HG03103 (cell line): ENCODE data around the gene WARS2.

Source experiments
- ATAC-seq: cut with Tn5 transposase; IDR thresholded peaks from one replicate; pipeline ENCODE4 v1.9.1; 2021; ENCODE audit warnings: low read depth; ENCODE audit not compliant: unreplicated experiment

WARS2 gene

DNA sequence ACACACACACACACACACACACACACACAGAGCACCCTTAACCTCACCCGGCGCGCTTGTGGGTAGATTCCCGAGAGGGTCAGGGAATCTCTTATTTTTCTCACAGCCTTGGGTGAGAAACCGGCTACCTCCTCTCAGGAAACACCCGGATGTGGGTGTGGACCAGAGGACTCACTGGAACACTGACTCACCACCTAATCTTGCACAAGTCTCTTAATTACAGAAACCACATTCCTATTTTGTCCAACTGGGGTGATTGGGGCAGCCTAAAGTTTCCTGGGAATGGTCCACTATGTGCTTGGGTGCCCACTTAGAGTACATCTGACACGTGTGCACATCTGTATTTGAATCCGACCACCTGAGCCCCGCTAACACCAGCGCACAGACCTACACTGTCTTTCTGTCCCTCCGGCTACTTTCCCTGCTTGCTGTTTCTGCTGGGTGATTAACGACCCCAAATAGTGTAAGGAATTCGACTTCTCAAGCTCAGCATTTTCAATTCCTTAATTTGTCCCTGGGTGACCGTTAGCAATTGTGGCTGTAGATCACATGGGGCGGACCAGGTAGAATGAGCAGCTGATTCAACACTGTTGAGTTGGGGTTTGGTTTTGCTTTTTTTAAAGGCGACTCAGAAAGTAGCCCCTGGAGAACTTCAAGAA lies 138.3 kb downstream of the WARS2 start:
- ATAC-seq = no peak

GRCh38 chr1:119001181-119002027 lies 139.0 kb downstream of the WARS2 start:
- no peak for ATAC-seq

GRCh38 chr1:119000371-119001180 lies 139.9 kb downstream of the WARS2 start:
- ATAC-seq = no peak

DNA sequence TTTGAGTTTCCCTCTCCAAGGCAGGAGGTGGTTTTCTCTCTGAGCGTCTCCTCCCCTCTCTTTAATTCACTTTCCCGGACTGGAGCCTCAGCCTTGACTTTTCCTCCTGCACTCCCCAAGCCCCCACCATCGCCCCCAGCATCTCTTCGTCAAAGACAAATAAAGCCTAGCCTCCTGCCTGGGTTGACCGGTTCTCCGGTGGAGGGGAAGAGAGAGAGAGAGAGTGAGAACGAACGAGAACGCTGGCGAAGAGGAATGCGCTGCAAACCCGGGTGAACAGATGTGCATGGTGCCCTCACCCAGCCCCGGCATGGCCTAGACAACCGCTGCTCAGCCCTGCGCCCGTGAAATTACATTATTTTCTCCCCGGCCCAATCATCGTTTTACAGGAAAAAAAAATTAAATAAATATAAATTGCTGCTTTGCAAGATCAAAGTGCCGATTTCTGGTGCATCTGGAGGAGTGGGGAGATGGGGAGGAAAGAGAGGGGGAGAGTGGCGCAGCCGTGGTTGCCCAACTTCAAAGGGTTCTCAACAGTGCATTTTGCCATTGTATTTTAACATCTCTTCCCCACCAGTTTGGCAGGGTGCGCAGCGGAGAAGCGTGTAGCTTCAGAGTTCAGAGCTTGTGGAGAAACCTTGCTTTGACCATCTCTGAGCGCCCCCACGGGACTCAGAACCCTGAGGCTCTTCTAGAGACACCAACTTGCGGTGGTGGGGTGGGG lies 140.9 kb downstream of the WARS2 start:
- ATAC-seq = no peak

DNA sequence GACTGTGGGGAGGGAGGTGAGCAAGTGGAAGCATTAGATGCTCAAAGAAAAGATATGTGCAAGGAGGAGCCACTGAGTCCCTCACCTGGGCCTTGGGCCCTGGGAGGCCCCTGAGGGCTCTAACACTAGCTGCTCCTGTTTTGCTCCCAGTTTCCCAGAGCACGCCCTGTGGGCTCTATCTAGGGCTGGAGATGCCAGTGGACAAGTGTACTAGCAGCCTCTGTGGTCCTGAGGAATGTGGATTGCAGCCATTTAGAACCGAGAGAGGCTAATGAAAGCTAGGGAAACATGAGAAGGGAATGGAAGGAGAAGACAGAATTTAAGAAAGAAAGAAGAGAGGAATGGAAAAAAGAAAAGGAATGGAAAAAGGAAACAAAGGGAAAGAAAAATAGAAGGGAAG lies 142.3 kb downstream of the WARS2 start:
- ATAC-seq = no peak

DNA sequence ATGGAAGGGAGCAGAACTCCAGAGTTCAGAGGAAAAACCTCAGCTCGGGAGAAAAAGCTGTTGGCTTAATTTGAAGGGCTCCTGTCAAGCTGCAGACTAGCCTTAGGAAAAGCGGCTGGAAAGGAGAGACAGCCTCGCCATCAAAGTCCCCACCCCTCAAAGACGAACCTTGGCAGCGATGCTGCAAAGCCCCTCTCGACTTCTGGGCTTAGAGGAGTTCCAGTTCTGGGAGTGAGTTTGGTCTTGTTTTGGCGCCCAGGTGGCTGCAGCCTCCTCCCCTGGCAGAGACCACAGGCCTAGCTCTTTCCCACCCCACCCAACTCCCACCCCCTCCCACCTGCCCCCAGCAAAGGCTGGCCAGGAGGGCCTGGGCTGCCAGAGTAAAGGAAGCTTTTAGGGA lies 143.2 kb downstream of the WARS2 start:
- no peak for ATAC-seq

- no peak for ATAC-seq
Measured at GRCh38 chr1:118995312-118996016, 145.0 kb downstream of the WARS2 start.

DNA sequence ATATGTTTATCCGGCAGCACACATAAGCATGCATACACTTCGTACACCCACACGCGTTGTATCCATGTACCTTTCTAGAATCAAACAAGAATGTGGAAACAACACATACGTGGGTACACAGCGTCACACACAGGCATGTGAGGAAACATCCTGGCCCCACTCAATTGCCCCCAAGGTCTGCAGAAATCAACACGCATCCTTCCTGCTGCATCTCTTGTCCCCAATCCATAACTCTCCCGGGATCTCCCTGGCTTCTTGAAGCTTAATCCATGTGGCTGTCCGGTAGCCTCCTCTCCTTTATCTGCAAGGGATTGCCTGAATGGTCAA lies 146.8 kb downstream of the WARS2 start:
- ATAC-seq = no peak

GRCh38 chr1:118992868-118993699 lies 147.4 kb downstream of the WARS2 start:
- ATAC-seq = no peak

DNA sequence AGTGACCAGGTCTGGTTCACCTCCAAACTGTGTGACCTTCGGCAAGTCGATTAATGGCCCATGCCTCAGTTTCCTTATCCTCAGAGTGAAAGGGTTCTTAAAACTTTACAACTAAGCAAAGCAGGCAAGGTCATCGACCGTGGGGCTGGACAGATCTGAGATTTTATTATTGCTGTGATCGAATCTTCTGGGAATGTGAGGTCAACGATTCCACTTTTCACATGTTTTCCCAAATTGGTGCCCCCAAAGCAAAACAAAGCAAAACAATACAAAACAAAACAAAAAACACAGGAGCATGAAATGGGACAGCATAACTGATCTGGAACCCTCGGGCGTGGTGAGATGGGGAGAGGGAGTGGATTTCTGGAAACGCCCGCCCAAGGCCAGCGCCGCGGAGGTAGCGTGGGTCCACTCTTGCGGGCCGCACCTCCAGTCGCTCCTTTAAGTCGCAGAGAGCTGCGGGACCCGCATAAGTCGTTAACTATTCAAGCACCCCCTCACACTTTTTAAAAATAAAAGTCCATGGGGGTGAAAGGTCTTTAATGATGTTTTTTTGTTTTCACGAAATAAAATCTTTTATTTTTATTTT lies 148.1 kb downstream of the WARS2 start:
- ATAC-seq = no peak

GRCh38 chr1:118991448-118991847 lies 149.0 kb downstream of the WARS2 start:
- no peak for ATAC-seq

- ATAC-seq = no peak
Measured at GRCh38 chr1:118990513-118991152, 149.8 kb downstream of the WARS2 start.

- no peak for ATAC-seq
Measured at GRCh38 chr1:118989878-118990378, 150.5 kb downstream of the WARS2 start.

- no peak for ATAC-seq
Measured at GRCh38 chr1:118989006-118989815, 151.2 kb downstream of the WARS2 start.

DNA sequence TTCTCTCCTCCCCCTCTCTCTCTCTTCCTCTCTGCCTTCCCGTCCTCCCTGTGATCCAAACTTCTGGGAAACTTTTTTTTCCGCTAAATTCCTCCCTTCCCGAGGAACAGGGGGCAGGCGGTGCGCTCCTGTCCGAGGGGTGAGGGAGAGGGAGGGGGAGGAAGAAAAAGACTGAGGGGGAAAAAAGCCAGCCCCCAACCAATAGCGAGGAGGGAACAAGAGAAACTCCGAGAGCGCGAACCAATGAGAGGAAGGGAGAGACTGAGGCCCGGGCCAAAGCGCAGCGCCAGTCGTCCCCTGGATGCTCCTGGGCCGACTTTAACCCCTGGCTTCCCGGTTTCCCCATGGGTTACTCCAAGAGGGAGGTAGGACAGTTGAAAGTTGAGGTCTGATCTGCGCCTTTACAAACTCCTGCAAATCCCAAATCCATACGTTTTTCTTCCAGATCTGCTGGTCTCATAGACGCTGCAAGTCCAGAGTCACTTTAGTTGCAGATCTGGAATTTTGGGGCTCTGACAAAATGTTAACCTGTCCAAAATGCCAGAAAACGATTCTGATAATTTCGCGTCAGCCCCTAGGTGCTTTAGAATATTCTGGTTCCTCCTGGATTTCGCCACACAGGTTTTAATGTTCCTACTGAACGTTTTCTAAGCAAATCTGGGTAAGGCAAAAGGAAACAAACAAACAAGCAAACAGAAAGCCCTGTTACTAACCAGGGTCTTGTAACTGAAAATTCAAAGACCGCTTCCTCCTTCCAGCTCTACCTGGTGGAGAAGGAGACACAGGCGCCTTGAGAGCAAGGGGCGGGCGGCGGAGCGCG lies 152.1 kb downstream of the WARS2 start, which contains the start of gene TBX15:
TBX15 (minus strand) TSS at position 158 of the 820 bp plus-strand sequence. CDS start 548 bp downstream, outside the sequence.
- no peak for ATAC-seq

GRCh38 chr1:118987468-118988185 lies 152.8 kb downstream of the WARS2 start:
- ATAC-seq = no peak
